ENCODE results near the gene MYO1H. TPM values are rescaled to one million over a fixed set of nuclear protein-coding genes. Genes with fewer than 3 reads are reported as not detected.
"Not testable (repeated sequence)": the region's sequence is repeated elsewhere in the genome, so short reads cannot be mapped to it uniquely, and the experiment has no call there.

MYO1H gene
- total RNA-seq, 1 experiment from 2014 or later: 0.26 TPM

- no CpG with 5 or more reads among the region's 4 CpGs for WGBS (ENCODE audit: extremely low coverage, insufficient read length, low lambda C conversion rate)
These were observed 58.4 kb downstream of the MYO1H start for GRCh38 chr12:109406147-109406546.

More at GRCh38 chr12:109406147-109406546, 58.4 kb downstream of the MYO1H start:
- H3K79me2 ChIP-seq (ENCODE audit: insufficient read depth, low read length); H3K9me3 Mint-ChIP-seq; H3T11ph ChIP-seq (ENCODE audit: low read length); H3K14ac ChIP-seq (ENCODE audit: insufficient read depth, low read length); H3K27me3 ChIP-seq (ENCODE audit: insufficient read depth, low read length); H3K27ac ChIP-seq (ENCODE audit: insufficient read length, low read depth, low read length); H3K4ac ChIP-seq (ENCODE audit: low read depth, low read length); H2BK12ac ChIP-seq (ENCODE audit: insufficient read length, low read depth, low read length); H4K5ac ChIP-seq (ENCODE audit: insufficient read length, low read depth, low read length); H3K4me3 Mint-ChIP-seq; DNase-seq; H3K4me2 ChIP-seq (ENCODE audit: insufficient read depth, insufficient read length, low read length); H3K23ac ChIP-seq (ENCODE audit: insufficient read length, low read depth, low read length); H2AFZ ChIP-seq (ENCODE audit: low read length); H3K9ac ChIP-seq (ENCODE audit: extremely low read depth, insufficient read length, low read length); H2BK120ac ChIP-seq (ENCODE audit: low read depth, low read length, poor library complexity, severe bottlenecking); H3K36me3 Mint-ChIP-seq (ENCODE audit: insufficient read depth in 1 of 3, low read depth in 3 of 3); H4K91ac ChIP-seq (ENCODE audit: insufficient read length, low read depth, low read length); H3K56ac ChIP-seq (ENCODE audit: insufficient read length, low read depth, low read length); H4K8ac ChIP-seq (replicated peaks; ENCODE audit: insufficient read length, low read depth, low read length); H3K4me1 ChIP-seq (ENCODE audit: insufficient read depth, low read length); H2AK5ac ChIP-seq (ENCODE audit: insufficient read length, low read length); H3K79me1 ChIP-seq (ENCODE audit: insufficient read depth, low read depth, low read length, poor library complexity, severe bottlenecking); H2BK20ac ChIP-seq (ENCODE audit: low read depth, low read length, poor library complexity, severe bottlenecking); H3K4me1 Mint-ChIP-seq; H3K27ac Mint-ChIP-seq; H2BK5ac ChIP-seq (ENCODE audit: insufficient read length, low read length); H4K20me1 ChIP-seq (ENCODE audit: control insufficient read depth, insufficient read depth, insufficient read length); H3K9me3 ChIP-seq (ENCODE audit: control insufficient read depth, low read depth, low read length); H3K23me2 ChIP-seq (ENCODE audit: insufficient read length, low read depth, low read length, poor library complexity, severe bottlenecking); H2BK15ac ChIP-seq (ENCODE audit: low read depth, low read length); H3K18ac ChIP-seq (ENCODE audit: insufficient read length, low read depth, low read length): not testable (repeated sequence)
- H3K27me3 Mint-ChIP-seq (ENCODE audit: low read depth): peaks cover 15% of the 10 kb centered on the region

All from H9 (cell line).